Superior temporal gyrus (tissue), 1 donor: ENCODE results near the gene PRADC1.

Source experiments
- DNase-seq: peaks from one replicate; pipeline ENCODE4 v3.0.0-alpha.2; 2016; ENCODE audit errors: extremely low spot score

PRADC1 gene

GRCh38 chr2:73258913-73259215 is 25.8 kb upstream of the PRADC1 start:
- no peak for DNase-seq

DNA sequence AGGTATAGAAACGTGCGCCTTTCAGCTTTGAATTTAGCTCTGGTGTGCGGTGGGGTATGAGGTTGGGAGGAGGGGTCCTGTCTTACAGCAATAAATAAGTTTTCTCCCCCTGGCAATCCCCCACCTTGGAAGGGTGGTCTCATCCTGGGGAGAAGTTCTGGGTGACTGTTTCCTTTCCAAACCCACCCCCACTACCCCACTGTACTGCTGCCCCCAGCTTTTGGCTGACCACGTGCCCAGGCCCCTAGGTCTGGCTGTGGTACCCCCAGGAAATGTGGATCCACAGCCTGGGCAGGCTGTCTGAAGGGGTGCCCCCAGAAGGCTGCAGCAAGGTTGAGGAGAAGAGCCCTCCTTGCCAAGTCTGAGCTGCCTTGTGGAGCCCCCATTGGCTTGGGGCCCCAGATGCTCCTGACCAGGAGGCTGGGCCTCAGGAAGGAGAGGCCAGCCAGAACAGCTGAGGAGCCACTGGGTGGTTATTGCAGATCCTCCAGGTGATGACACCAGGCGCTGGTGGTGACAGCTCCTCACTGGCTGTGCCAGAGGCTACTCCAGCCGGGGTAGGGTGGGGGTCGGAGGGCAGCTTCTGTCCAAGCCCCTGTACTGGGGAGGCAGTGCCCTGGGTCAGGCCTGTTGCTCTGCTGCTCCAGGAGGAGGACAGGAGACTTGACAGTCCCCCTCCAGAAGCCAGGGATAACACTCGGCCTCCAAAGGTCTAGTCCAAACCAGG is 25.3 kb upstream of the PRADC1 start:
- DNase-seq: no peak

DNA sequence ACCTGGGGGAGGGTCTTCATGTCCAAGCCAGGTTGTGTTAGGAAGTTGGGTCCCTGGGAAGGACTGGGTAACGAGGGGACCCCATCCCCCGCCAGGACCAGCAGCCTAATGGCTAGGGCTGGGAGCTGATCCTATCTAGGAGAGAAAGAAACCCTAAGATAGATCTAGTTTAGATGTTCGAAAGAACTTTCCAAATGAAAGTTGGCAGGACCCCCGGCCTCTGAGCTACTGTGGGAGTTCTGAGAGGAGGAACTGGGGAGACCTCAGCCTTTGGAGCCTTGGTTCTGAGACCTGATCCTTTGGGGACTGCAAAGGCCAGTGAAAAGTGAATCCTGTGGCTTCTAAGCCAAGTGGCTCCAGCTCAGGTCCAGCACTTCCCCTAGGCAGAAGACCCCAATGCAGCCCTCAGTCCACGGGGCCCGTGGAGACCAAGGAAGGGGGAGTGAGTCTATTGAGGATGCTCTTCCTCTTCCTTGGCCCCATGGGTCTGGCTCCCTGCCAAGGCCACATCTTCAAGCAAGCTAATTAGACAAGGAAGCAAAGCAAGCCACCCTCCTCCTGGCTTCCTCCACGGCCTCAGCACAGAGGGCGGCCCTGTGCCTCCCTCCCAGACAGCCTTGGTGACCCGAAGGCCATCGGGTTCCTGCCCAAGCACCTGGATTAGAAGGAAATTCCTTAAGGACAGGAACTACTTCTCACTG is 24.5 kb upstream of the PRADC1 start:
- DNase-seq: no peak

DNA sequence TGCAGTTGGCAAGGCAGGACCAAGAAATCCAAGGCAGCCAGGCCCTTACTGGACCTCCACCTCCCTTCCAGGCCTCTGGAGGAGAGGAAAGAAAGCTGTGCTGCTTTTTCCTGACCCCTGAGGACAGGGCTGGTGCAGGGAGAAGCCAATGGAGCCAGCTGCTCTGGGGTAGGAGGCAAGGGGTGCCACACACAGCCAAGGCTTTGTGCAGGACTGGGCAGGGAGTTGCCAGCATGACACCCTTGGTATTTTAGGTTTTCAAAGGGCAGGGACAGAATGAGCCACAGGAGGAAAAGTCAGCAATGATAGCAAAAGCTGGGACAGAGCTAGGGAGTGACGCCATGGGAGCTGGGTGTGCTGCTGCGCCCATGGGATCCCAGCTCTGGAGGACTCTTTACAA is 24.0 kb upstream of the PRADC1 start:
- no peak for DNase-seq

DNA sequence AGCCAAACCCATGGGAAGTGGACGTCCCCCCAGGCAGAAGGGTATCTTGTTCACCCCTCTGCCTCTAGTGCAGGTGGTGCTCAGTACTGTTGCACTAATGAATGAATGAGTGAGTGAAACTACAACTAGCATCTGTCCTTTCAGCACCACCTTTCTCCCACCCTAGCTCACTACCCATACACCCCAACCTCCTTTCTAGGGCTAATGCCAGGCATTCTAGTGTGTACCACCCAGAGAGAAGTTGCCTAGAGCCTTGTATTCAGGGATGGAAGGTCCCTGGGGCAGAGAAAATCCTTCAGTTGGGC is 23.5 kb upstream of the PRADC1 start:
- DNase-seq: no peak

DNA sequence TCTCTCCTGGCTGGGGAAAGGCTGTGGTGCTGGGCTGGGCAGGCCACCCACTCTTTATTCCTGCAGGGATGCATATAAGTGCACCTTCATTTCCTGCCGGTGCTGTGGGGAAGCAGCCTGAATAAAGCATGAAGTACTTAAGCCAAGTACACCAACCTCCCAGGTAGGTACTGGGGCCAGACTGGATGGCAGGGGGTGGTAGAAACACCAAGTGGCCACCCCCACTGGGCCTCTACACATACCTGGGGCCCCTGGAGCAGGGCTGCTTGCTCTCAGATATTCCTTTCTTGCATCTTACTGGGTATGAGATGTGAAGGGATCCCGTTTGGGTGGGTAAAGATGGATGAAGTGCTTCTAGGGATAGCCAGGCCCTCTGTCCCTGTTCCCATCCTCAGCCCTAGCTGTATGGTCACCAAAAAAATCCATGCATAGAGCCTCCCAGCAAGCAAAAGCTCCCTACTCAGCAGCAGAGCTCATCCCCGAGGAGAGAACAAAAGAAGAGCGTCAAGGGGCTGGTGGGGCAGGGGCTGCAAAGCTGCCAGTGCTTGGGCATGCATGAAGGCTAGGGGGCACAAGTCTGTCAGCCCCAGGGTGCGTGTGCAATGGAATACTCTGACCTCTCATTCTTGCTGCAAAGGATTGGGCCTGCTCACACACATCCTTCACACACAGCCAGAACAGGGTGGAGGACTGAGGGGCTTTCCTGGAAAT is 23.0 kb upstream of the PRADC1 start:
- DNase-seq: no peak

DNA sequence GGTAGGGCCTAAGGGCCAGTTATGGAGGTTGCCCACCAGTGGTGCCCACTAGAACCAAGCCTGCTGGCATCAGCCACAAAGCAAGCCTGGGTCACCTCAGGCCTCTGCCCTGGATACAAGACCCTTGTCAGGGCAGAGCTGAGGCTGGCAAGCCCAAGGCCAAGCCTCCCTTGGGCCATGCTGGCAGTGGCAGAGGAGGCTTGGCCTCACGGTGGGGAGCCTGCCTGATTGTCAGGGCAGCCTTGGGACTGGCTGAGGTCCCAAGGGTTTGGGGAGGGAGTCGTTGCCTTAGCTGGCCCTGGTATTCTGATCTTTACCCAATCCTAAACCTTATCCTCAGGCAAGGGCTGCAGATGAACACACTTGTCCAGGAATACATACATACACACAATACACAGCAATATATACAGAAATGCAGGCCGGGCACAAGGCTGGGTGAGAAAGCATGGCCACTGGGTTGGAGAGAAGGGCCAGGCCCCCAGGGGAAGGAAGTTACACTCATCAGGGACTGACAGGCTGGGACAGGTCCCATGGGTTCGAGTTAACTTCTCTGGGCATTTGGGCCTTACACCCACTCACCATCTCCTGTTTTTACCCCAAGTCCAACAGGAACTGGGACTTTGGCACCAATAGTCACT is 22.1 kb upstream of the PRADC1 start:
- DNase-seq: no peak

- DNase-seq: no peak
Measured at GRCh38 chr2:73254343-73255006, 21.4 kb upstream of the PRADC1 start.

DNA sequence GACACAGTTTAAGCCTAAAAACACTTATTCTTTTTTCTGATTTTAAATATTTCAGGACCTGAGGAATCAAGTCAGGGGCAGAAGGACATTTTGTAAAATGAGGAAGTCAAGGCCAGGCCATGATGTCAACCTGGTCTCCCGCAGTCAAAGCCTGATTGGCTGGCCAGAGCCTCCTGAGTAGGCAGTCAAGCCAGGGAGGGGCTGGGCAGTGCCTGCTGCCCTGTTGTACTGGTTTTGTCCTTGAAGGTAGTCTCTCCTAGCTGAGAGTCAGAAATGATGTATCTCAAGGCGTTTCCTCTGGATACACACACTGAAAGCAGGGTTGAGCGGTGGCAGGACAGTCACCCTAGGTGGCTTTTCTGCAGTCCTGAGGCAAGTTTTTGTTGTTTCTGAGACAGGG is 20.9 kb upstream of the PRADC1 start:
- no peak for DNase-seq

DNA sequence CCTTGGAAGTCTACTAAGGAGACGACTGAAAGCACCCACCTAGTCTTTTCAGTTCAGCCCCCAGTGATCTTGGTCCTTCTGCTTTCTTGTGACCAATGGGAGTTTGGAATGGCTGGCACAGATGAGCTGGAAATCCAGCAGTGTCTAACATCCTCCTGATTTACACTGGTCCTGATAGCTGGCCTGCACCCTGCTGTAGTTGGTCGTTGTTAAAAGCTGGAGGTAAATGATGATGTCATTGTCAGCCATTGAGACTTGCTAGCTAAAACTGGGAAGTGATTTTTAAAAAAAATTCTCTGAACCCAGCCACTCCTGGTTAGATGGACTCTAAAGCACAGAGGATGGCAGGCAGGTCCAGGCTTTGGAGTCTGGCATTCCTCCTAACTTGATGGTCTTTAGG is 20.4 kb upstream of the PRADC1 start:
- no peak for DNase-seq

DNA sequence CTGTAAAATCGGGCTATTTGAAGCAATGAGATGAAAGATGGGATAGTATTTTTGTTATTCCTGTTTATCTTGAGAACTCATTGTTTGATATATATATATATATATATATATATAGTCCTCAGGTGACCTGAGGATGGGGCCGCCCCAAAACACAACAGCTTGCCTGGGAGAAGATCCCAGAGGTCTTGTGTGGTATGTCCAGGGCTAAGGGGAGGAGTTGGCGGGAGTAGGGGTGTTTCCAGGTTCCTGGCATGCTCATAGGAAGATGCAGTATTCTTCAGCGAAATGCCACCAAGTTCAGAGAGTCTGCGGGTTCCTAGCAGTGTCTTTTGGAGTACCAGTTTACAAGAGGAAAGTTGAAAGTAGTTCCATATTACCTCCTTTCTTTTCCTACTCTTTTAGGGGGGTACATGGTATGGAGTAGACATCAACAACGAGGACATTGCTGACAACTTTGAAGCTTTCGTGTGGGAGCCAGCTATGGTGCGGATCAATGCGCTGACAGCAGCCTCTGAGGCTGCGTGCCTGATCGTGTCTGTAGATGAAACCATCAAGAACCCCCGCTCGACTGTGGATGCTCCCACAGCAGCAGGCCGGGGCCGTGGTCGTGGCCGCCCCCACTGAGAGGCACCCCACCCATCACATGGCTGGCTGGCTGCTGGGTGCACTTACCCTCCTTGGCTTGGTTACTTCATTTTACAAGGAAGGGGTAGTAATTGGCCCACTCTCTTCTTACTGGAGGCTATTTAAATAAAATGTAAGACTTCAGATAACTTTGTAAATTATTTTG is 19.4 kb upstream of the PRADC1 start:
- DNase-seq: no peak

DNA sequence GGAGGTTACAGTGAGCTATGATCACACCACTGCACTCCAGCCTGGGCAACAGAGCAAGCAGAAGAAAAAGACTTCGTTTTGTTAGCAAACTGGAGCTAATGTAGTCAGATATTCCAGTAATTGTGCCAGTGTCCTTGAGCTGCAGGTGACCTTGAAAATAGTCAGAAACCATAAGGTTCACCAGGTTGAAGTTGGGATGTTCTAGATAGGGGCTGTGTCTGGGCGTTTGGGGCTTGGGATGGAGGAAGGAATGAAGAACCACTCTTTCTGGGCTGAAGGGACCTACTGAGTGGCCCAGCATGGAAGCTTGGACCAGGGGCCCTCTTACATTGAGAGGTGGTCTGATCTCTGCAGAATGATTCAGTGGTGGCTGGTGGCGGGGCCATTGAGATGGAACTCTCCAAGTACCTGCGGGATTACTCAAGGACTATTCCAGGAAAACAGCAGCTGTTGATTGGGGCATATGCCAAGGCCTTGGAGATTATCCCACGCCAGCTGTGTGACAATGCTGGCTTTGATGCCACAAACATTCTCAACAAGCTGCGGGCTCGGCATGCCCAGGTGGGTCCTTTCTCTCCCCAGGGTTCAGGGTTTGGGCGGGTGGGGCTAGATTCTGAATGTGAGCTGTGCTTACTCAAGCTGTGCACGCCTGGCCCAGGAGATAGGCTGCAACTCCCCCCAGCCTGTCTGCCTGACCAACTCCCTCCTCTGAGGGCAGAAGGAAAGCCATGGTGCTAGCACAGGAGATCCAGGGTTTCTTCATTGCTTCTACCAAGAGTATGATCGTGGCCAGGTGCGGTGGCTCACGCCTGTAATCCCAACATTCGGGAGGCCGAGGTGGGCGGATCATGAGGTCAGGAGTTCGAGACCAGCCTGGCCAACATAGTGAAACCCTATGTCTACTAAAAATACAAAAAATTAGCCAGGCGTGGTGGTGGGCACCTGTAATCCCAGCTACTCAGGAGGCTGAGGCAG is 18.1 kb upstream of the PRADC1 start:
- DNase-seq: no peak

- no peak for DNase-seq
Measured at GRCh38 chr2:73249636-73250035, 16.6 kb upstream of the PRADC1 start.

GRCh38 chr2:73246850-73247249 is 13.8 kb upstream of the PRADC1 start:
- DNase-seq: no peak

DNA sequence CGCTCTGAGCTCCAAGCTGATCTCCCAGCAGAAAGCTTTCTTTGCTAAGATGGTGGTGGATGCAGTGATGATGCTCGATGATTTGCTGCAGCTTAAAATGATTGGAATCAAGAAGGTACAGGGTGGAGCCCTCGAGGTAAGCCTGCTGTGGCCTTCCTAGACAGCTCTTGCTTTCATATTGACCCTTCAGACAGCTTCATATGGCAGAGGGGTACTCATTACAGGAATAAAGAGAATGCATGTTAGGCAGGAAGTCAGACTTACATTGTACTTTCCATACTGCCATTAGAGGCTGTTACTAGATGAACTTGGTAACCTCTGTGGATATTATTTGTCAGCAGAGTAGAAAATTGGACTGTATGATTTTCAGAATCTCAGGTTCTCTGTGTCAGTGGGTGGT is 11.5 kb upstream of the PRADC1 start:
- DNase-seq: no peak

GRCh38 chr2:73243884-73244570 is 11.0 kb upstream of the PRADC1 start:
- DNase-seq: no peak

- no peak for DNase-seq
Measured at GRCh38 chr2:73239776-73240175, 6.7 kb upstream of the PRADC1 start.

GRCh38 chr2:73238976-73239375 is 5.9 kb upstream of the PRADC1 start:
- peak; percentile 37 for DNase-seq

DNA sequence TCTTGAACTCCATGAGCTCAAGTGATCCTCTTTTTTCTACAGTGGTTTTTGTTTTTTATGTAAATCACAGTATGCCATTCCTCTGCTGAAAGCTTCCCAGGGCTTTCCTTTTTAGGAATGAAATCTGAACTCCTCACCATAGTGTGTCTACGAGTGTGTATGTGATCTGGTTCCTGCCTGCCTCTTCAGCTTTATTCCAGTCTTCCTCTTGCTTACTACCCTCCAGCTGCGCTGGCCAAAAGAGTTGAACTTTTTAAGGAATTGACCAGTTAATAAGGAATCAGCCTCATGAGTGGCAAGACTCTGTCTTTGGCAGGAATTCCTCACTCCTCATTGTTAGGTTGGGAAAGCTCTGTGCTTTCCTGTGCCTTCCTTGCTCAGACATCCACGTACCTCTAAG is 5.1 kb upstream of the PRADC1 start:
- no peak for DNase-seq

GRCh38 chr2:73237168-73237567 is 4.1 kb upstream of the PRADC1 start:
- no peak for DNase-seq
